DMS114 treated with DMSO at 0.1 percent for 48 hours (cell line): ENCODE measurements around the gene KYNU.
A peak's percentile ranks its signal among the peaks of the same experiment; 100 is the strongest.

Experiments
- DNase-seq: peaks from one replicate; lab custom pipeline; 2025; ENCODE audit not compliant: unreplicated experiment; lab: John Stamatoyannopoulos, UW

The KYNU gene

DNA sequence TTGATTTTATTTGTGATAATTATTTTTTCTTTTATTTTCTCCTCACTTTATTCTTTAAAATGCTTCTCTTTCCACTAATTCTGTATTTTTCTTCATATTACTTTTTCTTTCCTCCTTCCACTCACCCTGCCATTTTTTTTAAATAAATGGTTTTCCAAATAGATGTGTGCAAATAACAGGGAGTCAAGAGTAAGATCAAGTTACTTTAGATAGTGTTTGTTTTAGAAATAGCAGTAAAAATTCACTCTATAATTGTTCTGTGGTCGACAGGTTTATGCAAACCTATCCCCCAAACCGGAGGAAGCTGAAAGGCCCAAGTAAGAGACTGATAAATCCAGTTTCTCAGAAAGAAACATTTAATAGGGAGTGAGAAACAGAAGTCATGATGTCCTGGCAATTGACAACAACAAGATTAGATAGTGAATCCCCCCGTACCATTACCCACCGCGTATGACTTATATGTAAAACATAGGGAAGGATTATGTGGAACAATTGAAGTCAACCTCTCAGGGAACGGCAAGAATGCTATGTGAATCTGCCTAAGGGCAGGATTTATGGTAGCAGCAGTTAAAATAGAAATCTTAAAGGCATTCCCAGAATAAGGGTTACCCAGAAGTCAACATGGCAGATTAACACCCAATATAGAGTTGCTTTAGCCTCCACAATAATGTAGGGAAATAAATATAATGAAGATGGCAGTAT is 75.5 kb downstream of the KYNU start:
- DNase-seq, result no peak

DNA sequence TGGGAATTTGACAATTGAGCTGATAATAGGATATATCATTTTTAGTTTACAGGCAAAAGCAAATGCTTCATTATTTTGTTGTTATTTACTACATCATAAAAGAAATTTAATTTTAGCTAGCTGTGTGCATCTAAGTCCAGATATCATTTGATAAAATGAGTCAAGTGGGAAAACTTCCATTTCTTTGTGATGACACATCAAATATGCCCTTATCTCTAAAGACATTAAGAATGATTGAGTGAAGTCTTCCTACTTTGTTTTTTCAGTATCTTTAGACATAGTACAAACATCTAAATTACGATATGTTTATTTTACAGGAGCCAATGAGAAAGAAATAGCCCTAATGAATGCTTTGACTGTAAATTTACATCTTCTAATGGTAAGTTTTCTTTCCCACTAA is 77.0 kb downstream of the KYNU start:
- no peak for DNase-seq

DNA sequence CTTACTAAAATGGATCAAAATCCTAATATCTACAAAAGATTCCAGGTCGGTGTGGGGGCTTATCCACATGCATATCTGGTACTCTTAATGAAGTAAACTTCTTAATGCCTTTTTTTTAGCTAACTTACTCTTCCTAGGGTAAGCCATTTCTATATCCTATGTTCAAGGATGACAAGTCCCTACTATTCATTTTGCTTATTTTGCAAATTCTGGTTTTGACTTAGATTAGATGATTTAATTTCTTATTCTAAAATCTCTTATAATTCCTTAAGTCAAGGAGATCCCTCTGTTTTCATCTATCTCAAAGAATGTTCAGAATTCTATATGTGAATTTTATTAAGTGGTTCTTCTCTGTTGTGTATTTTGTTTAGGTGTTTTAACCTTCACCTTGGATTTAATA is 79.7 kb downstream of the KYNU start:
- no peak for DNase-seq

DNA sequence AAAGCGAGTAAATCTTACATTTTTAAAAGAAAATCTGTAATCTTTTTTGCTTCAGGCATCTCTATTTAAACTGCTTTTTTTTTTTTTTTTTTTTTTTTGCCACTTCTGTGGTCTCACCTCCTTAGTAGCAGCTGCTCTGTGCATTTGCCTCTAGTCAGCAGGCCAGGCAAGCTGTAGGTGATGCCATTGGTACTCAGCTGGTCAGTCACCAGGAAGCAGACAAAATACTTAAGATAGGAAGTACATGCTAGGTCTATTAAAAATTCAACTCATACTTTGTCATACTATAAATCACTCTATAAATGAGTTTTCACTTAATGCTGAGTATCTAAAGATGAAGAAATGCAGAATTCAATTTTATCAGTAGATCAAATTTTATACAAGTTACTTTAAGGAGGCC is 83.7 kb downstream of the KYNU start:
- no peak for DNase-seq

DNA sequence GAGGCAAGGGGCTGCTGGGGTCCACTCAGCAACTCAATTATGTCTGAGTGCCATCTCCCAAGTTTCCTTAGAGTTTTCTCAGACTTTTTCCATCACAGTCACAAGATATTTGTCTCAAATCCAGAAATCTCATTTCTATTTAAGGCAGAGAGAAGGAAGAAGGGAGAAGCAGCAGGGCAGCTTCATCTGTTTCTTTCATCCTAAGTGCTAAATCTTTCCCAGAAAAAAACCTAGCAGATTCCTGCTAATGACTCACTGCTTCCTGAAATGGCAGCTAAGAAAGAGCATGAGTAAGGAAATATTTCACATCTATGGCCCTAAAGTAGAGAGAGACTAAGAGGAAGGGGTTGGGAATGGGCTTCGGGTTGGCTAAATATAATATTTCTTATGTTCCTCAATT is 88.0 kb downstream of the KYNU start:
- no peak for DNase-seq

DNA sequence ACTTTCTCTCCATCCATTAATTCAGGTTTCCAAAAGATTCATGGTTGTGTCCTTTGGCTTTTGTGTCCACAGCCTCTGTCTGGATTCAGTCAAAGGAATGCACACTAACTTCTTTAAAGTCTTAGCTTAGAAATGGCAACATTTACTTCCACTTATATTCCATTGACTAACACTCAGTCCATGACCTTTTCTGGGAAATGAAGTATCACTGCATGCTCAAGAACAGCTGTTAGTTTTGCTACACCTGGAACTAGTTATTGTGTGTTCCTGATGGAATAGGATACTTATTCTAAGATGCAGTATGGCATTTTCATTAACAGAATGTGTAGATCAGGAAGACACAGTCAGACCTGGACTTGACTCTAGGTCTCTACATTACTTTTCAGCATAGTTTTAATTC is 88.8 kb downstream of the KYNU start:
- DNase-seq, result no peak

DNA sequence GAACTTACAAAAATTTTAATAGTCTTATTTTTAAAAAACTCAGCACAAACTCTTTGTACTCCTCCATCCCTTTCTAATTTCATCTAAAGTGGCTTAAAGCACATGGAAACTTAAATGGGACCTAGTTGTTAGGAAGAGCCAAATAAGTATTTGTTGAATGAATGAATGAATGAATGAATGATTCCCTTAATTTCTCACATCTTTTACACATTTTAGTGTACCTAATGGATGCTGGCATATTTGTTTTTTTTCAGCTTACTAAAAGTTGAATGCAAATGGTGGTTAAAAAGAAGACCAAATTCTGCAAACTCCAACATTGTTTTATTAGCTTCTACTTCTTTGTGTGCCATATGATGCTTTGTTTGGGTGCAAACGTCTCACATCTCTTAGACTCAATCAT is 89.6 kb downstream of the KYNU start:
- no peak for DNase-seq

DNA sequence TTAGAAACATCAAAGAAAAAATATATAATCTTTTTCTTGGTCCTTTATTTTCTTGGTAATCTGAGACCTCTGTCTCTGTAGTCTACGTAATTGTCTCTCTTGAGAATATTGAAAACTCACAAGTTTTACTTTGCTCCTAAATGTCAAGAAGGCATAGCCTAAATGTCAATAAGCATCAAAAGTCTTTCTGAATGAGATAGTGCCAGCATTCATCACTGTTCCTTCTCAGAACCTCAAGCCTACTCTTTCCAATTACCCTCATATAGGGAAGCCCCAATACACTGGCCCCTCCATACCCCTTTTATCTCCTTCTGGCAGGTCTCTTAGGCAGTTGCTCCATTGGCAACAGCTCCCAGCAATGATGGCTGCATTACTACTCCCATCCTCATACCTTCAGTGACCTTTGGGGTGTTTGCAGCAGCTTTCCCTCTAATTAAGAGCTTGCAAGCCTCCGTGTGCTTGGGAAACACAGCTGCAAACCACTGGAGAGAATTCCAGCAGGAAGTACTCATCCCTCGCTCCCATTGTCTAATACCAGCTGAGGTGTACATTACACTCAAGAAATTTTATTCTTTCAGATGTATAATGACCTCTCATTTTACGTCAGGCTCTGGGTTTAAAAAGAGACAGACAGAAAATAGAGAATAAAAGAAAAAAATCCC is 95.8 kb downstream of the KYNU start:
- no peak for DNase-seq

DNA sequence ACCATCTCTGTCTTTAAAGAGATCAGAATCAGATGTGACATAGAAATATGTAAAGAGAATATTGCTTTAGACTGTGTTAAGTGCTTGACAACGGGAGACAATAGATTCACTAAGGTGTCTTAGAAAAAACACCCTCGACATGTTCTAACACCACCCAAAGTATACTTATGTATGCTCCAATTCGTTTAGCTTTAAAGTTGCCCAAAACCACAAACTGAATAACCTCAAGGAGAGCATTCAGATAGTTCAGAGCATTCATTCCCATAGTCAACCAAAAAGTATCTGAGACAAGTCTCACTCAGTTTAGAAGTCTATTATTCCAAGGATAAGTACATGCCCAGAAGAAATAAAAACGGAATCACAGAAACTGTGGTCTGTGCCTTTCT is 96.4 kb downstream of the KYNU start:
- DNase-seq, result no peak

DNA sequence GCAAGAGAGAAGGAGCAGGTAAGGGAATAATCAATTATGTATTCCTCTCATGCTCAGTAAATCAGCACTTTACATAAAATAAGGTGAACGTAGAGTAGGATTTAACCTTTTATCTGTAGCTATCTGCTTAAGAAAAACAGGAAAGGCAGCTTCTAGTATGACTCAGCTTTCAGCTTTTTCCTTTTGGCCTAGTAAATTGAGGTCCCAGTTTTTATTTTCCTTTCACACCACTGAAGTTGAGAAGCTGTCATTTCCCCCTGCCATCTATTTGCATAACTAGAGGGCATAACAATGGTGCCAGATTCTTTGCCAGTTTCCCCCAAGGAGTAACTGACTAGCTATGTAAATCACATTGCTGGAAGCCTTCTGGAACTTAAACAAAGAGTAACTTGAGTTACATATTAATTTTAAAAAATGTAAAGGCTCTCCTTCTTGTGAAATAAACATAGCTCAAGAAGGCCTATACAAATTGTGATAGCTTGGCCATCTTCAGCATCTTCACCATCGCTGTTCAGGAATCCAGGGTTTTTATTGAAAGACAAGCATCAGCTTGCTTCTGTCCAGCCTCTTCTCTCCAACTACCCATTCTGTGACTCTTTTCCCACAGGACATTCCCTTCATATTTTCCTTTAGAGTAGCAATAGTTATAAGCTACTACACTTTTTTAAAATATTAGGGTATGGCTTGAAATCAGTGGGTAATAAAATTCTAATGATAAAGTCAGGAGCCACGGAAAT is 97.0 kb downstream of the KYNU start:
- no peak for DNase-seq

DNA sequence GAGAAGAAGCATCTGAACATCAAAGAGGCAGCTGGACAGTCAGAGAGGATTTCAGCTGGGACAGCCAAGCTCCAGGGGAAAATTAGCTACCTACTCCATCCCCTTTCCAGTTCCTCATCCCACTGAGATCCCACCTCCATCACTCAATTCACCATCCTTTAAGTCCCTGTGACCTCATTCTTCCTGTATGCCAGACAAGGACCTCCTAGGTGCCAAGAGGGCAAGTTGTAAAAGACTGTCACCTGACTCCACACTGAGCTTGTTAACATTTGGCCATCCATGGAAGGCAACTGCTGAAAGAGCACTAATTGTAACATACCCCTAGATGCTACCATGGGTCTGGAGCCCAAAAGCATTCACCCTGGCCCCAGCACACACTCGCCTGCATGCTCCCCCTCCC is 97.8 kb downstream of the KYNU start:
- no peak for DNase-seq

DNA sequence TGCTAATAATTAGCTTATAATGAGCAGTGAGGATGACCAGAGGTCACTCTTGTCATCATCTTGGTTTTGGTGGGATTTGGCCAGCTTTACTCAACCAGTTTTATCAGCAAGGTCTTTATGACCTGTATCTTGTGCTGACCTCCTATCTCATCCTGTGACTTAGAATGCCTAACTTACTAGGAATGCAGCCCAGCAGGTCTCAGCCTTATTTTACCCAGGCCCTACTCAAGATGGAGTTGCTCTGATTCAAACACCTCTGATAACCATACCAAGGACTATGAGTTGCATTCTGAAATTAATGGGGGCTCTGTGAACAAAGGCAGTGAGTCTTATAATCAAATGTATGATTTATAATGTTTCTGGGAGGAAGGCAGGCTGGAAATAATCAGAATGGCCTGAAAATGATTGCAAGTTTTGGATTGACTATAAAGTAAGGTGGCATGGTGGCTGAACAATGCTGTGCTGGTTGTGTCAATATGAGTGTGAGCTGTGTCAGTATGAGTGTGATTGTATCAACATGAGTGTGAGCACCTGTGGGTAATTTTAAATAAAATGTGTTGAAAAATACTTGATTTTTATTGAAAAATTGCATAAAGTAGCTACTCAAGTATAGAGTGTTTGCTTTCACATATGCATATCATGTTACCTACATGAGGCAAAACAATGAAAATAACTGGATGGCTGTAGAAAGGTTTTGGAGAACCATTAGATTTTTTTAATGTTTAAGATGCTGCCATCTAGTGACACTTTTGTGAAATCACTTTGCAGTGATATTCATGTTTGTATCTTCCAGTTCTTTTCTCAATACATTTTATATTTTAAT is 103.0 kb downstream of the KYNU start:
- peak; percentile 10 for DNase-seq

DNA sequence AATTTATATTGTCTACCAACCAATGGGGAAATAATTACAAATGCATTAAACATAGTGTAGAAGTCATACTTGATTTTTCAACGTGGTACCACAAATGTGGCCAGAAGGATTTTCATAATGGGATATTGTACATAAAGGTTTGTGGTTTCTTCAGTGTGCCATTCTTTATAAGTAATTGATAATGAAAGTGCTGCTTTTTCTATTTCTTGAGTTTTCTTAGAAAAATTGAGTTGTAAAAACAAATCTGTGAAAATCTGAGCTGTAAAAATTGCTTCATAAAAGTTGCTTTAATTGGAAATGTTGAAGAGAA is 103.6 kb downstream of the KYNU start:
- DNase-seq, result no peak

DNA sequence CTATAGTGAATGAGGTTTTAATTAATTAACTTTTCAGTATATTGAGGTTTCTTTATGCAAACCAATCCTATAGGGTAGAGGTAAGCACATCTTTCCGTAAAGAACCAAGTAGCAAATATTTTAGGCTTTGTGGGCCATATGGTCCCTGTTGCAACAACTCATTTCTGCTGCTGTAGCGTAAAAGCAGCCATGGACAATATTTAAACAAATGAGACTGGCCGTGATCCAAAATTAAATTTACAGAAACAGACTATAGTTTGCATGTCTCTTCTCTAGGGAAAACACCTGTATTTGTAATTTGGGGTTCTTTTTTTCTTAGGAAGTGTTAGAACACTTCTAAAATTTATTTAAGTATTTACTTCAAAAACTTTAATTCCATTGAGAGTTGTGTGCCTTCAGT is 104.3 kb downstream of the KYNU start:
- no peak for DNase-seq

DNA sequence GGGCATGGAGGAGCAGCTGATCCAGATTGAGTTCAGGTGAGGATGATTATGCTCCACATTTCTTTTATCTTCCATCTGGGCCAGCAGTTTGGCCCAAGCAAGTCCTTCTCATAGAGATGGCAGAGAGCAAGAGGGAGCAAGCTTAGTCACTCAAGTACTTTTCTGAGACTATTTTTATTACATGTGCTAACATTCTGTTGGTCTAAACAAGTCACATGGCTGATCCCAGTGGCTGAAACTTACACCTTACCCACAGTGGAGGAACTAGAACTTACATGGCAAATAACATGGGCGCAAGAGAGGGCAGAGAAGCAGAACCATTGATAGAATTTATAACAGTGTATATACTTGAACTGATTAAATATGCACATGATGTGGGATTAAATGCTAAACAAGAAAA is 105.7 kb downstream of the KYNU start:
- DNase-seq, result no peak

DNA sequence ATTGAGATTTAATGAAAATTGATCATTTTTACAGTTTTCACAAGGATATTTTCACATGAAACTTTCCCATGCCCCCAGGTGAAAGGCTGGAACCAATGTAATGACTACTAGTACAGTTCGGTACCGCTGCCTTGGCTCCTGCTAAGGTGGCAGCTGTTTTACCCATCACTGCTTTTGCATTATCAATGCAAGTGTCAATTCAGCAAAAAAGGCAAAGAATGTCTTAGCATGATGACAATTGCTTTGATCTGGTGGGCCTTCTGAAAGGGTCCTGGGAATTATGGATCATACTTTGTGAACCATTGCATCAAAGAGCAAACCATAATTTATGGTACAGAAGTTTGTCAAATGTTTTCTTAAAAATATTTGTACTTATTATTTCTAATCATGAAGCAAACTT is 107.2 kb downstream of the KYNU start:
- DNase-seq, result no peak

DNA sequence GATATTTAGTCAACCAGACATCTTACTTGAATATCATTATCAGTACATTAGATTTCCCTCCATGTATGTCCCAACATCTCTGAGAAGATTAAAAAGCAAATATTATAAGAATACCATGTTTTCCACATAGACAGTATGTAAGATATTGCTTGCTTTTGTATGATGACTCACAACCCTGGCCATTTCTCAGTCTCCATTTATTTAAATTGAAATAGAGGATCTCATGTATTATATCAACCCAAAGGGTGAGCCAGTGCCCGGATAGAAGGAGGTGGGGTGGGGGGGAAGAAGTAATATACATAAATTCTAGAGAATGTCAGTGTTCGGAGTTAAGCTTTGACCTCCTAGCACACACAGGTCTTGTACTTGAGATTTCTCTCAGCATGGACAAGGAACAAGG is 109.6 kb downstream of the KYNU start:
- DNase-seq, result no peak

DNA sequence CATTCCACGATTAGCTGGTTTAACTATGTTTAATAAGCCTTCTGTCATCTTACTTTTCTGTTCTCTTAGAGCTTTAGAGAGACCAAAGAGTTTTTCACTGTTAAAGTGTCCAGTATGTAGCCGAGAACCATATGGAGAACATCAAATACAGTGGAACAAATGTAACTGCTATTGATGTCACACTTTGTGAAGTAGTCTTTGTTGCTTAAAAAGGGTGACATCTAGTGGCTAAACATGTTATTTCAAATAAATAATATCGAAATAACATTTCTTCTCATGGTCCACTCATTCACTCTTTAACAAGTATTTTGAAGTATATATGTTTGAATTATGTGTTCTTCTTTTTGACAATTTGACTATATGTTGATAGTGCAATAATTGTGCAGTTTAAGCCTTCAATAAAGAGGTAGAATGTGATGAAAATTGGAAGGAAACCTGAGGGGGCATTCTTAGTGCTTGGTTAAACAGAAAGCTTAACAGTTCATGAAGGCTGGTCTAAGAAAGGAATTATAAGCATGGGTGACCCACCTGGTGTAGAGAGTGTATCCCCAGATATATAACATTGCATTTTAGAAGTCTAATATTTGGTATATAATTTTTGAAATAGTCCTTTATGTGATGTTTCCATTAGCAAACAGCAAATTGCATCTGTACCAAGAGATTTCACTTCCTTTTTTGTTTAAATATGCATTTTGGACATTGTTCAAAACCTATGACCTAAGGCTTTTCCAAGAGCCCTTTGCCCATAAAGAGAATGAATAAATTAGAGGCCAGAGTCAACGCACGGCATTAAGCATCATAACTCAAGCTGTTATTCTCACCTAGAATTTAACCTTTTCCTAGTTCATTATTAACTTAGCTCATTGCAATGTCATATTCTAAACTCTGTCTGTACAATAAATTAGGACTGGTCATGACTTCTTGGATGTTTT is 112.1 kb downstream of the KYNU start:
- DNase-seq, result peak; percentile 22

DNA sequence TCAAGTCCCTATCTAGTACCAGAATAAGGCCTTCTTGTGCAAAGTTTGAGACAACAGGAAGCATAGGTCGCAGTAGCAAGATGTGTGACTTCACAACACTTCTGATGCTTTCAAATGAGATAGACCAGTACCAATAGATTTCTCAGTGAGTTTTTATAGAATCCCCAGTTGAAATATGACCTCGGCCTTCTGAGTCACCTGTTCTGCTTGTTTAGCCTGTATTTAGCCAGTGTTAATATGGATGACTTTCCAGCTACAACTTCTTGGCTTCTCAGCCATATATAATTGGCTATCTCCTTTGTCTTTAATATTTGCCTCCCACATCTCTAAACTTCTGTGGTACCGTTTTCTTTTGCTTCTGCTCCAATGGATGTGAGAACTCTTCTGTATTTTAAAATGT is 113.8 kb downstream of the KYNU start:
- no peak for DNase-seq

DNA sequence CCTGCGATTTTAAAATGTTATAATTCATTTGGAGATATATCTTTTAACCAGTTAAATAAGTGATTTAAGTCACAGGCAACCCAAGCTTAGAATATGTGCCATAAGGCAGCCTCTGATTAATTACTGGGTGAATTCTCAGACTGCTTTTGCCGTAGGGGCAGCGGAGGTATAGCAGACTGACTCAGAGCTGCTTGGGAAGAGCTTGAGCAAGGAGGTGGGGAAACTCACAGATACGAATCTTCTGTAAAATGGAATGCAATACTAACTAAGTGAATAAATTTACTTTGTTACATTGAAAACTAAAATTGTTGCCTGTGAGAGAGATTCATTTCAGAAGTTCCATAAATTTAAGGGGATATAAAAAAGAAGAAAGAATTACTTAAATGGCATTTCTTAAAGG is 115.4 kb downstream of the KYNU start:
- no peak for DNase-seq

DNA sequence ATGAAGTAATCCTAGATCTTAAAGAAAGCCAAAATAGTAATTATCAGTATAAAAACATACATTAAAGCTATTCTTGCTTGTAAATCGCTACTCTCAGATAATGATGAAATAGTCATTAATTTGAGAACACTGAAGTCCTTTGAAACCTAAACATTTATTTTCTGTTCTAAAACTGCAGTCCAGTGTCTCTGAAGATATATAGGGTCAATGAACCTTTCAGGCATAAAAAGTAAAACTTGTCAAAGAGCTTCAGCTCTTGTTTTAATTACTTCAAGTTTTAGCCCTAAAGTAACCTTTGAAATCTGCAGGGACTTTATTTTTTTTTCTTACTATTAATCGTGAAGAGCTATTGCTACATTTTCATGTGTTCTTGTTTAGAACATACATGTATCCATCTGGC is 116.3 kb downstream of the KYNU start:
- DNase-seq, result no peak
